Renal cortex interstitium (tissue), 11 donors: ENCODE data around the gene PMP22. TPM values are rescaled to one million over a fixed set of nuclear protein-coding genes. Genes with fewer than 3 reads are reported as not detected.

Source experiments
- DNase-seq, 11 donors: peaks; one replicate each; pipeline ENCODE4 v3.0.0-alpha.2; 2013; ENCODE audit warnings: low read depth in 9 of 11, low spot score in 4 of 11; ENCODE audit errors: extremely low read depth in 1 of 11
- polyA plus RNA-seq, 3 donors: library from polyadenylated mRNA; unstranded; fragments of 120-200 nt; gene quantifications; one replicate each; pipeline ENCODE4 v1.2.1, GENCODE V29; 2013; ENCODE audit not compliant: insufficient read length in 3 of 3

The PMP22 gene
- polyA plus RNA-seq, 3 donors, result 58.1 to 71.7 (median 62.3) TPM

DNA sequence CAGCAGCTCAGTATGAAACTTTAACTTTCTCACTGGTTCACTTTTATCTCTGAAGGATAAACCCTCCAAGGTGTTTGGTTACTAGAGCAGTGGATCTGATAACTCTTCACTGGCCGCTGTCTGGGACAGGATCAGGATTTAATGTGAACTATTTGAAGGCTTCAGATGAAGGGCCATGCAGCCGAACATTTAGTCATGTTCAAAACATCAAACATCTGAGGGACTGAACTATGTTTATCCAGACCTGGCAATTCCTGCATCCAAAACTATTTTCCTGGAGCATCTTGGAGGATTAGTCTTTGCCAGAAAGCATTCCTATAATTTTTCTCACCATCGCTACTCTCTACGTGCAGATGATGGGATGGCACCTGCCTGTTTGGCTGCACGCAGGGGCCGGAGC, 20.3 kb upstream of the PMP22 start:
- DNase-seq, result no peak

DNA sequence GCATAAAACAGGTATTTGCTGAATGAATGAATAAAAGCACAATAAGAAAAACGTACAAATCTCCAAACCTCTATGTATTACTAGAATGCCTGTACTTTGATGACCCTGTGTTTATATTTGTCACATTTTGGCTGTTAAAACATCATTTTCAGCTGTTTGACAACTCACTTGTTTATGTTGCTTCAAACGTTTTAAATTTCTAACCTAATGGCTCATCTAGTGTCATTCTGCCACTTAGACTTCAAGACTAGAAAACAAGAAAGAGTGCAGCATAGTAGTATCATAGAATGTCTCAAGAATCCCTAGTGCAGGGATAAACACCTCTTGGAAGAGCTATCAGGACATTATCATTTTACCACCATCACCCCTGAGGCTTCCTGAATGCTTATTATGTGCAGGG, 19.4 kb upstream of the PMP22 start:
- DNase-seq, result no peak

DNA sequence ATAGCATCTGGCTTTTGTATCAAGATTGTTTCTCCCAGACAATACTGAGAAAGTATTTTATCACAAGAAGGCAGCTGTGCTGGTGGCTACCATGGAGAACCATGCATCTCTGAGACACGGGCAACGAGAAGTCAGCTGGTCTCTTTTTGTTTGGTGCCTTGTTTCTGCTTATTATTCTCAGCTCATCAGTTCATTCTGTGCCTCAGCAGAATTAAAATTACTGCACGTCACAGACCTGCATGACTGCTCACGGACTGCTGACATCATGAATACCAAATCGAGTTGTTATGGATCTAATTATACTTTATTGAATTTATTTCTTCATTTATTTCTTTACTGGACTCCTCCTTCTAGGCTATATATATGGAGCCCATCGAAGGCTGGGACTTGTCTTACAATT, 19.0 kb upstream of the PMP22 start:
- DNase-seq, result no peak

DNA sequence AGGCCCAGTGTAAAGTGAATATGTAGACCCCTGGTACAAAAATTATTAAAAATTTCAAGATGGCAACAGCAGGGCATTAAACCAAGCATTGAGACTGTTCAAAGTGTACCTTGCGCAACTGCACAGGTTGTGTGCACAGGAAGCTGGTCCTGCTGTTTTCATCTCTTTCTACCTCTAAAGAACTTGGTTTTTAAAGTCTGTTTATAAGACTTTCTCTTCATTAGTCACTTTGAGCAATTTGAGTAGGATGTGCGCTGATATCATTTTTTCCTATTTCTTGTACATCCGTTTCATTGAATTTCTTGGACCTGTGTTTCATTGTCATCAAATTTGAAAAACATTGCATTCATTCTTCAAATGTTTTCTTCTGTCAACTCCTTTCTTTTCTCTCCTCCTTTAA, 16.8 kb upstream of the PMP22 start:
- DNase-seq, result no peak

DNA sequence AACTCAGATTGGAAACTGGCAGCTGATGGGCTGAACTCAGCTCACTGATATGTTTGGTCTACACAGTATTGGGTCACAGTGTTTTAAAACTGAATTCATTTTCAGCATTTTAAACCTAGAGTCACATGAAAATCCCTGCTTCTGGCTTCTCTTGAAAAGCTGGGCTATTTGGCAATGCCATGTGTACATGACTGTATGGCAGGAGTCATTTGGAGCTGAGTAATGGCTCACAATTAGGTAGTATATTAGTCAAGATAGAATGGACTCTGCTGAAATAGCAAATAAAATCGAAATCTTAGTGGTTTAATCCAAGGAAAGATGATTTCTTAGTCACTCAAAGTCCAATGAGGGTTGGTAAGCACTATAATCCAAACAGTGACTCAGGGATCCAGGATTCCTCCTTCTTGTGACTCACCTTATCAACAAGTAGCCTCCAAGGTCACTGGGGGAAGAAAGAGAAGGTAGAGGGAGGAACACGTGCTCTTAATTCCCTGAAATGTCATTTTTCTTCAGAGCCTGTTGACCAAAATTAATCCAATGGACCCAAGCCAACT, 13.9 kb upstream of the PMP22 start:
- no peak for DNase-seq

DNA sequence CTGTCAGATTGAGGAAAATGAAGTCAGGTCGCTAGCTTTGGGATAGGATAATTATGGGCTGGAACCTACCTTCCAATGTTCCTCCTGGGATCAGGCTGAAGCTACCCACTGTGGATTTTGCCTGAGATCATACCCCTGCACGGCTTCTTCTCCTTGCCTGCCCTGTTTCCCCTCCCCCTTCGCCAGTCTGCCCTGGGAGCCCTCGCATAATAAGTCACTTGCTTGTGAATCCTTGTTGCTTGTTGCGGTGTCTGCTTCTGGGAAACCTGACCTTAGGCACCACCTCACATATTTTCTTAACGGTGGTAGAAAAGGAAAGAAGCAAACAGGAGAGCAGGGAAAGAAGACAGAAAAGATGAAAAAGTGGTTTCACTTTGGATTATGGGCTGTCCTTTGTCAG, 13.3 kb upstream of the PMP22 start:
- peak in 3 of 11 donors; percentile 4 to 24 (median 18) for DNase-seq

DNA sequence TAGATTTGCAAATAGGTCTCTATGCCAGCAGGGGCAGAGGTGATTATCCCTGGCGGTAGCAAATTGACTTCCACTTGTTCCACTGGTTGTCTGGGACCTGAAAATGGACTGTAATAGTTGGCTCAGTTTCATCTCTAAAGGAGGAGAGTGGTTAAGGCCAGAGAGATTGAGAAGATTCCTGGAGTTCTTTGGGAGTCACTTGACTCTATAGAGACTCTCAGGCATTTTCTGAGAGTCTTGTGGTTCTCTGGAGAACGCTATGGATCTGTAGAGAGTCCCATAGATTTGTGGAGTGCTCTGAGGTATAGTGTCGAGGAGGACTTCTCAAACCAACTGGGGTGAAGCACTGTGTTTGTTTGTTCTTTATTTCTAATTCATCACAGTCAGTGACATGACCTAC, 8.9 kb upstream of the PMP22 start:
- DNase-seq, result no peak

DNA sequence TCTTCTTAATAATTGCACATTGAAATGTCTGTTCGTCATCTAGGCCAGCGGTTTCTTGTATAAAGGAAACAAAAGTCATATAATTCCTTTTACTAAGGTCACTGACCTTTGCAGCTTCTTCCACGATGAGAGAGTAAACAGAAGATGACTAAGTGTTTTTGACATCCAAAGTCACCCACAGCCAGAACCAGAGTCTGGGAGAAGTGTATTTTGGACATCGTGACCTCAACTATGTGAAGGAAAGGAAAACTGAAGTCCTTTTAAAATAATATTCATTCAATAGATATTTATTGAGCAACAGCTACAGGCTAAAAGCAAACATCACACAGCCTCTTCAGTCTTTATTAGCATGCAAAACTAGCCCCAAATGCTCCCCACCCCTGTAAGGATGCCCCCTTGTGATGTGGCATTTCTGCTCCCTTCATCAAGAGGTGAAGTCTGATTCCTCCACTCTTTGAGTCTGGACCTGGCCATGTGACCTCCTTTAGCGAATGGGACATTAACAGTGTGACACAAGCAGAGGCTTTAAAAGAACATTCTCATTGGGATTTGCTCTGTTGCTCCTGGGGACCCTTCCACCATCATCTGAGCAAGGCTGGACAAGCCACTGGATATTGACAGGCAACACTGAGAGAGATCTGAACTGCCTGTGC, 8.1 kb upstream of the PMP22 start:
- no peak for DNase-seq

DNA sequence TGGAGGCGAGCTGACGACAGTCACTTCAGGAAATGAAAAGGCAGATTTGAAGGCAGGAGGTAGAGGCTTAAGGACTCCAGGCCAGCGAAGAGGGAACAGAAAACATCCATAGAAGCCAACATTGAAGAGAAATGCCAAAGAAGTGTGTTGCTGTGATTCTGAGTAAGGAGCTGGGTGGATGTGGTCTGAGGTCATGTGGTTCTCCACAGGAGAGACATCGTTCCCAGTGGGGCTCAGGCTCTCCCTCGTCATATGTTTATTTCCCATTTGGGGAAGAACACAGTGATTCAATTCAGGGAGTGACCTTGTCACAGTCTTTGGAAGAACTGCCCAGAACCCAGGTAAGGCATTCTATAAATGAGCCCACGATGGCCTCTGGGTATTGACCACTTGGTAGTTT, 6.6 kb upstream of the PMP22 start:
- DNase-seq, result no peak

DNA sequence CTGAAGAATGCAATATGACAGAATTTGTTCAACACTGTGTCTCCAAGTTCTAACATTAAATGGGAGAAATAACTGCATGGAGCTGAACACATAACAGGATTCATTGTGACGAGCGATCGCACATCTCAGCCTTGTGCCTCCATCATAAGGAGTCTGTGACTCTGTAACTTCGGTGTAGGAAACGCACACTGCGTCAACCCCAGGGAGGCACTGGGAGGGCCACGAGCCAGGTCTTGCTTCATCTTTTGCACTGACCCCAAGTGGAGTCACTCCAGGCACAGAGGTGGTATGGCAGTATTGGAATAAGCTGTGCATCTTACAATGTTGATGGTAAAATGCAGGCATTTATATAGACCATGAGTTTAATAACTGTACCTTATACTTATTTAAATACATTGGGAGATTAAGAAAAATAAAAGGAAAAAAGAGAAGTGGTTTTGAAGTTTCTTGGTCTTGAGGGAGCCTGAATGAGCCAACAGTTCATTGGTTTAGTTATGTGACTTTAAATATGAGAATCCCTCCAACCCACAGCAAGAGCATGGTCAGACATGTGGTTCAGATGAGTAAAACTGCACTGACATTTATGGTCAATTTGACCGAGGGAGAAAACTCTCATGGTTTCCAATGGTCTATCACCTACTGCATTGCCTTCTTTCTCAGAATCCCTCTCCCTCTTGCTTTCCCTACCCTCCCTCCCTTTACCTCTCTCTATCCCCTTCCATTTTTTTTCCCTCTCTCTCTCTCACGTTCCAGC, 5.7 kb upstream of the PMP22 start:
- no peak for DNase-seq

DNA sequence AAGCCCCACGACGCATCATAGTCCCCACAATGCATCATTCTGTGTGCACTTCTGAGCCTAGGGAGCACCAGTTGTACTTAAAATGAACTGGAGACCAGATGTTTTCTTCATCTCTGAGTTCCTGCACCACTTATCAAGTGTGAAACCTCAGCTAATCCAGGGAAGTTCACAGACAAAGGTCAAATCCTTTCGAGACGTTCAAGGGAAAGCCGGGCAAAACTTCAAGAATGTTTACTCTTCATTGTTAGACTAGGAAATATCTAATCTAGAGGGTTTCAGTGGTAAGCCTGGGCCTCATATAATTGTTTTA, 4.6 kb upstream of the PMP22 start:
- no peak for DNase-seq

DNA sequence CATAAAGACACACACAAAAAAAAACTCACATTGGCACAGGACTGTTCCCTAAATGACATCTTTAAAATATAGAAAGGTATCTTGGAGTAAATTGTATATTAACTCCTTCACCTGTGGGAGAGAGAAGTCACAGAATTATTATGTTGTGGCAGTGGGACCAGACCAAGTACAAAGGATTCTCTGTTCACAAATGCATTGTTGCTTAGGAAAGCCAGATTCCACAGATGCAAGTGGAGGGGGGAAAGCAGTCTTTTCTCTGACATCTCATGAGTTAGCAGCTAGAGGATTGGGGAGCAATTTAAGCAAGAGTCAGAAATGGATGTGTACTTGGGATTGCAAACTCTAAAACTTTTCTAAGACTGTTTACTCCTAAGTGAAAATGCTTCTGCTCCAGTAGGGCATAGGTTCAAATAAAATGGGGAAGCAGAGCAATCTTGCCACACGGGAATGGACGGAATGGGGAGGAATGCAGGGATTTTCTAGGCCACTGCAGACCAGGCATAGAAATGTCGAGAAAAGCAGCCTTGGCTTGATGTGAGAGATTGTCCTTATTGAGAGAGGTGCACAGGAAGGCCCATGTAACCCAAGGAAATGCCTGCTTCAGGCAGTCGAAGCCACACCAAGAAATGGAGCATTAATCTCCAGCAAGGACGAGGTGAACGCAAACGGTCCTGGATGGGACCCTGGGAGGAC, 4.1 kb upstream of the PMP22 start:
- no peak for DNase-seq

DNA sequence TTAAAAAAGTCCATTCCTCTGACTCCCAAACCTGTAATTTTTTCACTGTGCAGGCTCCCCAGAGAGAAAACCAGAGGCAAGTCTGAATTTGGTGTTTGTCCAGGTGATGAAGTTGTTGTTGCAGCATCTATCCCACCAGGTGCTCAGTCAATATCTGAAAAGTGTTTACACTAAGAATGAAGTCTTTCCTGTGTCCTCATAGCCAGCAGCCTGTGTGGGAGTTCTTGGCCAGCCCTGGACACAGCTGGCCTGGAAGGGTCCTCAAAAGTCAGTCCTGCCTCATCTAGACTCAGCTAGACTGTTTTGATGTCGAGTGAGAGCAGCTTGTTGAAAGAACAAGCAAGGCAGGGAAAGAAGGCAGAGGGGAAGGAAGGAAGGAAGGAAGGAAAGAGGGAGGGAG, 3.3 kb upstream of the PMP22 start:
- DNase-seq, result no peak

DNA sequence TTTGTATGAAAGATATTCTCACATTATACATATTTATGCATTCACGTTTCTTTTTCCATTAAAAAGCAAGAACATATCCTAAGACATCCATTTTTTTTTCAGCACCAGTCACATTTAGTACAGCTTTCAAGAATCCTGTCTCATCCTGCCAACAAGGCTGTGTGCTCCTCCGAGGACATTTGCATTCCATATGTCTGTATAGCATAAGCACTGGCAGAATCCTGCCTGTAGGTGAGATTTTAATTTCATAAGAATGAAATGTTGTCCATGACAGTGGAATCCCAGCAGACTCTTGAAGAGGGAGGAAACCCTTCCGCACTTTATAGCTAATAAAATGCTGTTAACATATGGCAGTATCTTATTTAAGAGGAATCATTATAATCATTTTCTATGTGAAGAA, 2.9 kb upstream of the PMP22 start:
- DNase-seq, result no peak

DNA sequence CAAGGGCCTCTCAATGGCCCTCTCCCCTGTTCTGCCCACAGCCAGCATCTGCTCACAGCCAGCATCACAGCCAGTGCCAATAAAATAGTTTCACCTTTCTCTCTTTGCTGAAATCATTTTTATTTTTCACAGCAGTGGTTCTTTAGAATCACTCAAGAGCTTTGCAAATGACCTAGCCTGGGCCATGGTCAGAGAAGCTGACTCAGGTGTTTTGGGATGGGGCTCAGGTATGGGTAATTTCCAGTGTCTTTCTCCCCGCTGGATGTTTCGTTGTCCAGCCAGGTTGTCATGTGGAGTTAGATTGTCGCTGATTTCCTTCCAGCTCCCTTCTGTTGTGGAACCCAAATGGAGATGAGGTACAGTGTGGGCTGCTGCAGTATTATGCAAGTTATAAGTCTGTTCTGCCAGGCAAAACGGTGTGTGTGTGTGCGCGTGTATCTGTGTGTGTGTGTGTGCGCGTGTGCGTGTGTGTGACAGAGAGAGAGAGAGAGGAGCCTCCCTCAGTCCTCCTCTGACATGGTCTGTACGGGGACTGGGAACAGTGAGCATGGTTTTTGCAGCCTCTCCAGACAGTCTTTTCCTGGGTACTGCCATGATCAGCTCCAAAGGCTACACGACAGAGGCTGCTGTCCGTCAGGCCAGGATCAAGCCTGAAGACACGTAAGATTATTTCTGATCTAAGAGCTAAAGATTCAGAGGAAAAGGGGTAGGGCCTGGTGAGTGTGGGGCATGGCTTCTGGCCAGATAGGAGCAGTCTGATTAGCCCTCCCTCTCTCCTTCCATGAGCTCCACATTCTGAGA, 1.4 kb upstream of the PMP22 start:
- no peak for DNase-seq

DNA sequence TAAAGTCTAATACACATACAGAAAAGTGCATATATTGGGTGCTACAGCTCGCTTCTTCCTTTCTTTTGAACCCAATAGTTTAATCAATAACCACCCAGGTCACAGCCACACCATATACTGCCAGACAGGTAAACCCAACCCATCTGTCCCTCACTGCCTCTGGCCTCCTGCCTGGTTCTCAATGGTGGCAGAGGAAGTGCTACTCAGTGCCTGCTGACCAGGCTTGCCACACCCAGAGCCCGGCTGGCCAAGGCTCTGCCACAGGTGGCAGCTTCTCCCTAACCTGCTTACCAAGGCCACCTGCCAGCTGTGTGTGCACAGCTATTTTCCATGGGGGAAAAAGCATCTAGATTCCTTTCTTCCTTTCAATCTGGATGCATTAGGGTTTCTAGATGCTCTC, 584 bp downstream of the PMP22 start:
- no peak for DNase-seq

DNA sequence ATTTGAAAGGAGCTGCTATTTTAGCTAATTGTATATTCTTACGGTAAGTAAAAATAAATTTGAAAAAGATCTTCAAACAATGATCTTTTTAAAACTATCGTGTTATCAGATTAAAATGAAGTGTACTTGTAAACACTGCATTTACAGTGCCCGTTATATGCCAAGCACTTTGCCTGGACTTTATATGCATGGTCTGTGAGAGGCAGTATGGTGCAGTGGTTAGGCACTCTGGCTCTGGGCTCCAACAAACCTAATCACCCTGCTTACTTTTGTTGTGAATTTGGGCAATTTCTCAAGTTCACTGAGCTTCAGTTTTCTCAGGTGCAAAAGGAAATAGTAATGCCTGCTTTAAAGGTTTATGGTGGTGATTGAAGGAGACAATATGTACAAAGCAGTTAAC, 1.4 kb downstream of the PMP22 start:
- DNase-seq, result no peak

DNA sequence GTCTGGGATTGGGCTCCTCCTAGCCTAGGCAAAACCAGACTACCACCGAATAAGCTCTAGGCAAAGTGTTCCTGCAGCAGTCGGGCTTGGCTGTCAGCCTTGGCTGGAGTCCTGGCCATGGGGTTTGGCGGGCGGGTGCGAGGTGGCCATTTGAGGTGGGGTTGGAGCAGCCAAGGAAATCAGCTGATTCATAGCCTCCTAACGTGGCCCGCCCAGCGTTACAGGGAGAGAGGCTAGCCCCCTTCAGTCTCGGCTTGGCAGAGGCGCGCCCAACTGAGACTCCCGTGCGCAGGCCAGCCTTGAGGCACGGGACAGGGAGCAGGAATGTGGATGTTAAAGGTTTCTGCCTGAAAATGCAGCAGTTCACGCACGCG, 1.9 kb downstream of the PMP22 start:
- peak in 6 of 11 donors; percentile 22 to 66 (median 50) for DNase-seq
